Measurements from ENCODE around the gene CDC42EP5.
"Not testable (repeated sequence)": the region's sequence is repeated elsewhere in the genome, so short reads cannot be mapped to it uniquely, and the experiment has no call there.

The CDC42EP5 gene

GRCh38 chr19:54480051-54480450, 7.0 kb upstream of the CDC42EP5 start:
- Histone ChIP-seq H3K4me3 (ENCODE audit: low read length) (no peak overlapping the region), H3K27me3 (ENCODE audit: insufficient read depth, low read length) (peaks cover 2% of the 10 kb centered on the region), H3K9me3 (ENCODE audit: low read length) (no peaks in the 10 kb centered on the region), H2AFZ (ENCODE audit: low read depth, low read length) (no peak overlapping the region), H3K36me3 (ENCODE audit: insufficient read depth, low read length) (no peaks in the 10 kb centered on the region), H3K4me1 (ENCODE audit: insufficient read depth, low read length) (no peaks in the 10 kb centered on the region)

- H3K36me3 ChIP-seq (ENCODE audit: insufficient read depth, low read length), result no peaks in the 10 kb centered on the region
- peaks cover 2% of the 10 kb centered on the region for H3K27me3 ChIP-seq (ENCODE audit: insufficient read depth, low read length)
- no peaks in the 10 kb centered on the region for H3K9me3 ChIP-seq (ENCODE audit: low read length)
- no peak overlapping the region for H3K4me3 ChIP-seq (ENCODE audit: low read length)
- no peak overlapping the region for H2AFZ ChIP-seq (ENCODE audit: low read depth, low read length)
- H3K4me1 ChIP-seq (ENCODE audit: insufficient read depth, low read length), result peaks cover 1% of the 10 kb centered on the region
Measured at GRCh38 chr19:54478677-54479266, 5.7 kb upstream of the CDC42EP5 start.

DNA sequence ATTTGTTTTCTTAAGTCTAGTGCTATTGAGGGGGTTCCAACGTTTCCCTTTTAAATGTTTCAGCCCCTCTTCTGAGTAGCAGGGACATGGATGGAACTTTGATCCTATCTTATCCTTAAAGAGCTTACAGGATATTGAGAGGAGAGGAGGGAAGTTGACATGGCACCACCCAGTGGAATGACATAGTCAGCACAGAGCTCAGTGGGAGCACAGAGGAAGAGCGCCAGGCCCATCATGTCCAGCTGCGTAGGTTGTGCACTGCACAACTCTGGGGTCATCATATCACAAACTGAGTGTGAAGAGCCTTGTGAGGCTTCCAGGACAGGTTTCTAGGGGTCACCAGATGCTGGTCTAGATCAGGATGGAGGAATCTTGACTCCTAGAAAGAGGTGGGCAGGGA, 4.6 kb upstream of the CDC42EP5 start:
- H2AFZ ChIP-seq (ENCODE audit: low read depth, low read length), result no peak overlapping the region
- peaks cover 10% of the 10 kb centered on the region for H3K4me1 ChIP-seq (ENCODE audit: insufficient read depth, low read length)
- H3K9me3 ChIP-seq (ENCODE audit: low read length), result no peaks in the 10 kb centered on the region
- no peaks in the 10 kb centered on the region for H3K36me3 ChIP-seq (ENCODE audit: insufficient read depth, low read length)
- no peak overlapping the region for H3K4me3 ChIP-seq (ENCODE audit: low read length)
- peaks cover under 1% of the 10 kb centered on the region for H3K27me3 ChIP-seq (ENCODE audit: insufficient read depth, low read length)

DNA sequence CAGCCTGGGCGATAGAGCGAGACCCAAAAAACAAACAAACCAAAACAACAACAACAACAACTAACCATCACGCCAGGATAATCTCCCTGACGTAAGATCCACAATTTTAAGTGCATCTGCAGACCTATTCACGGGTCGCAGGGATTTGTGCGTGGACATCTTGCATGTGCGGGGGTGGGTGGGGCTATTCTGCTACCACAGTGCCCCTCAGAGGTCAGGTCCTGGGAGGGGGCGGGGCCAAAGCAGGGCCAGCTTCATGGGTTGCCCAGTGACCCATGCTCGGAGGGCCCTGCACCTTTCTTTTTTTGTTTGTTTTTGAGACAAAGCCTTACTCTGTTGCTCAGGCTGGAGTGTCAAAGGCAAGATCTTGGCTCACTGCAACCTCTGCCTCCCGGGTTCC, 2.6 kb upstream of the CDC42EP5 start:
- no peaks in the 10 kb centered on the region for H3K9me3 ChIP-seq (ENCODE audit: low read length)
- peaks cover 14% of the 10 kb centered on the region for H3K4me1 ChIP-seq (ENCODE audit: insufficient read depth, low read length)
- H3K4me3 ChIP-seq (ENCODE audit: low read length), result no peak overlapping the region
- H2AFZ ChIP-seq (ENCODE audit: low read depth, low read length), result no peak overlapping the region
- H3K36me3 ChIP-seq (ENCODE audit: insufficient read depth, low read length), result no peaks in the 10 kb centered on the region
- H3K27me3 ChIP-seq (ENCODE audit: insufficient read depth, low read length), result no peaks in the 10 kb centered on the region

DNA sequence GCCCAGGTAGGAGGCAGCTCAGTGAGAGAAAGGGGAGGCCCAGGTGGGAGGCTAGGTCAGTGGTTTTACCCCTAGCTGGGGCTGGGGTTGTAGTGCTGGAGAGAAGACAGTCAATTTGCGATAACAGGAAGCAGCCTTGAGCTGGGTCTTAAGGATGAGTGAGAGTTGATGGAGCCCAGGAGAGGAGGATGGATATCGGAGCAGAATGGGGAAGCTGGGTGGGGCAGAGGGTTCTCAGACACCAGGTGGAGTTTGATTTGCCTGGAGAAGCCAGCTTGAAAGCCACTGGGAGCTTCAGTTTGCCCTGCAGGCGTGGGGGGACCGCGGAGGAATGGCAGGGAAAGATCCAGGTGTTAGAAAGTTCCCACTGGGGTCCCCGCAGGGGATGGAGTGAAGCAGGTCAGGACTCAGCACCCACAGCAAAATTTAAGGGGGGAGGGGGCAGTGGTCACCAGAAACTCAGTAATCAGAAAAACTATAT, 836 bp upstream of the CDC42EP5 start:
- peaks cover 18% of the 10 kb centered on the region for H3K4me1 ChIP-seq (ENCODE audit: insufficient read depth, low read length)
- no peak overlapping the region for H3K4me3 ChIP-seq (ENCODE audit: low read length)
- H3K36me3 ChIP-seq (ENCODE audit: insufficient read depth, low read length), result no peaks in the 10 kb centered on the region
- no peak overlapping the region for H2AFZ ChIP-seq (ENCODE audit: low read depth, low read length)
- H3K27me3 ChIP-seq (ENCODE audit: insufficient read depth, low read length), result no peaks in the 10 kb centered on the region
- no peaks in the 10 kb centered on the region for H3K9me3 ChIP-seq (ENCODE audit: low read length)

DNA sequence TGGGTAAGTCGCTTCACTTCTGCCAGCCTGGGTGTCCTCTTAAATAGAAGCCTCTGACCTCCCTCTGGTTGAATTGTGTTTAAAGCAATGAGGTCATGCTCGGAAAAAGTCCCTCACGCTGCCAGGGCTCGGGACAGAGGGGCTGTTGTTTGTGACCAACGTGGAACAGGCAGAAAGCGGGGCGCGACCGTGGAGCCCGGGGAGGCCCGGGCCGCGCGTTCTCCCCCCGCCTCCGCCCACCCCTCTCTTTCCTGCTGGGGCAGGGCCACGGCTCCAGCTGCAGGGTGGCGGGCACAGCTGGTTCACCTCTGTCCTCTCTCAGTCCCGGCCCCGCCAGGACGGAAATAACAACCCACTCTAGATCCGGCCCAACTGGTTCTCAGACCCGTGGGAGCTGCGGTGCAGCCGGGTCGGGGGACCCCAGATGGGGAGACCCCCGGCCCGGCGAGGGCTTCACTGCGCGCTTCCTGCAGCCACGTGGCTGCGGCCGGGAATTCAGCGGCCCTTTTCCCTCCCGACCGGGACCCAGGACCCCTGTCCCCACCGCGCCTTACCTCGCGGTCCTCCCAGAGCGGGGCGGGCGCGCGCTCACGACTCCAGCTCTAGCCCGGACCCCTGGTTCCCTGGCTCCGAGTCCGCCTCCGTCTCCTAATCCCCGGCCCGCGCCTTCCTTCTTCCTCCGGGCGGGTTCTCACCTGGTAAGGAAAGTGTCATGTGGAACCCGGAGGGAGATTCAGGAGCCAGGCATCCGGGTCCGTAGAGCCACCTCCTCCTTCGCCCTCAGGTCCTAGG, 1.9 kb downstream of the CDC42EP5 start:
- Histone ChIP-seq H3K4me1 (ENCODE audit: insufficient read depth, low read length) (peaks cover 18% of the 10 kb centered on the region), H3K4me3 (ENCODE audit: low read length) (no peak overlapping the region), H3K9me3 (ENCODE audit: low read length) (no peaks in the 10 kb centered on the region), H3K36me3 (ENCODE audit: insufficient read depth, low read length) (no peaks in the 10 kb centered on the region), H3K27me3 (ENCODE audit: insufficient read depth, low read length) (no peaks in the 10 kb centered on the region), H2AFZ (ENCODE audit: low read depth, low read length) (no peak overlapping the region)

- peaks cover 18% of the 10 kb centered on the region for H3K4me1 ChIP-seq (ENCODE audit: insufficient read depth, low read length)
- H3K9me3 ChIP-seq (ENCODE audit: low read length), result no peaks in the 10 kb centered on the region
- H3K27me3 ChIP-seq (ENCODE audit: insufficient read depth, low read length), result no peaks in the 10 kb centered on the region
- H3K36me3 ChIP-seq (ENCODE audit: insufficient read depth, low read length), result no peaks in the 10 kb centered on the region
- H2AFZ ChIP-seq (ENCODE audit: low read depth, low read length), result no peak overlapping the region
- H3K4me3 ChIP-seq (ENCODE audit: low read length), result no peak overlapping the region
Measured at GRCh38 chr19:54470276-54470887, 2.7 kb downstream of the CDC42EP5 start.

DNA sequence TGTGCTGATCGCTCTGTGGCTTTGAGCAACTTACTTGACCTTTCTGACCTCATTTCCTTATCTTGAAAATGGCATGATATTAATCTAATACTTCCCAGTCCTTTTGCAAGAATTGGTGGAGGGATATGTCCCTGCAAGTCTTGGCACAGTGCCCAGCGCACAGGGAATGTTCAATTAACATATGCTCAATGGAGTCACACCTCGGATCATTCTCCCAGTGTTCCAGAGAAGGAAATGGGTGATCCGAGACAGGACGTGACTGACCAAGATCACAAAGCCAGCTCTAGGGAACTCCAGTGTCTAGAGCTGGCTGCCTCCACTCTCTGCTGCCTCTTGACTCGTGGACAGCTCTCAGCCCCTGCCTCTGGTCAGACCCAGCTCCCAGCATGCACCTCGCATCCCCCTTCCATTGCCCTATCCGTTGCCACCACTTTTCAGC, 3.6 kb downstream of the CDC42EP5 start:
- H3K4me3 ChIP-seq (ENCODE audit: low read length), result no peak overlapping the region
- no peak overlapping the region for H2AFZ ChIP-seq (ENCODE audit: low read depth, low read length)
- no peaks in the 10 kb centered on the region for H3K9me3 ChIP-seq (ENCODE audit: low read length)
- no peaks in the 10 kb centered on the region for H3K36me3 ChIP-seq (ENCODE audit: insufficient read depth, low read length)
- H3K27me3 ChIP-seq (ENCODE audit: insufficient read depth, low read length), result no peaks in the 10 kb centered on the region
- peaks cover 21% of the 10 kb centered on the region for H3K4me1 ChIP-seq (ENCODE audit: insufficient read depth, low read length)

DNA sequence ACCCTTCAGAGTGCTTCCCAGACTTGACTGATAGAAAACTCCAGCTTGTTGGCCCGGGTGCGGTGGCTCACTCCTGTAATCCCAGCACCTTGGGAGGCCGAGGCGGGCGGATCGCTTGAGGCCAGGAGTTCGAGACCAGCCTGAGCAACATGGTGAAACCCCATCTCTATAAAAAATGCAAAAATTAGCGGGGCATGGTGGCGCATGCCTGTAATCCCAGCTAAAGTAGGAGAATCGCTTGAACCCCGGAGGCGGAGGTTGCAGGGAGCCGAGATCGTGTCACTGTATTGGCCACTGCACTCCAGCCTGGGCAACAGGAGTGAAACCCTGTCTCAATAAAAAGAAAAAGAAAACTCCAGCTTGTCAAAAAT, 7.0 kb downstream of the CDC42EP5 start:
- H2AFZ ChIP-seq (ENCODE audit: low read depth, low read length); H3K4me3 ChIP-seq (ENCODE audit: low read length); H3K27me3 ChIP-seq (ENCODE audit: insufficient read depth, low read length); H3K9me3 ChIP-seq (ENCODE audit: low read length): not testable (repeated sequence)
- H3K4me1 ChIP-seq (ENCODE audit: insufficient read depth, low read length), result peaks cover 15% of the 10 kb centered on the region
- peaks cover 10% of the 10 kb centered on the region for H3K36me3 ChIP-seq (ENCODE audit: insufficient read depth, low read length)

- H3K27me3 ChIP-seq (ENCODE audit: insufficient read depth, low read length), result no peaks in the 10 kb centered on the region
- no peak overlapping the region for H2AFZ ChIP-seq (ENCODE audit: low read depth, low read length)
- no peaks in the 10 kb centered on the region for H3K9me3 ChIP-seq (ENCODE audit: low read length)
- no peak overlapping the region for H3K4me3 ChIP-seq (ENCODE audit: low read length)
- H3K36me3 ChIP-seq (ENCODE audit: insufficient read depth, low read length), result peaks cover 14% of the 10 kb centered on the region
- H3K4me1 ChIP-seq (ENCODE audit: insufficient read depth, low read length), result peaks cover 10% of the 10 kb centered on the region
Measured at GRCh38 chr19:54465426-54466109, 7.5 kb downstream of the CDC42EP5 start.

DNA sequence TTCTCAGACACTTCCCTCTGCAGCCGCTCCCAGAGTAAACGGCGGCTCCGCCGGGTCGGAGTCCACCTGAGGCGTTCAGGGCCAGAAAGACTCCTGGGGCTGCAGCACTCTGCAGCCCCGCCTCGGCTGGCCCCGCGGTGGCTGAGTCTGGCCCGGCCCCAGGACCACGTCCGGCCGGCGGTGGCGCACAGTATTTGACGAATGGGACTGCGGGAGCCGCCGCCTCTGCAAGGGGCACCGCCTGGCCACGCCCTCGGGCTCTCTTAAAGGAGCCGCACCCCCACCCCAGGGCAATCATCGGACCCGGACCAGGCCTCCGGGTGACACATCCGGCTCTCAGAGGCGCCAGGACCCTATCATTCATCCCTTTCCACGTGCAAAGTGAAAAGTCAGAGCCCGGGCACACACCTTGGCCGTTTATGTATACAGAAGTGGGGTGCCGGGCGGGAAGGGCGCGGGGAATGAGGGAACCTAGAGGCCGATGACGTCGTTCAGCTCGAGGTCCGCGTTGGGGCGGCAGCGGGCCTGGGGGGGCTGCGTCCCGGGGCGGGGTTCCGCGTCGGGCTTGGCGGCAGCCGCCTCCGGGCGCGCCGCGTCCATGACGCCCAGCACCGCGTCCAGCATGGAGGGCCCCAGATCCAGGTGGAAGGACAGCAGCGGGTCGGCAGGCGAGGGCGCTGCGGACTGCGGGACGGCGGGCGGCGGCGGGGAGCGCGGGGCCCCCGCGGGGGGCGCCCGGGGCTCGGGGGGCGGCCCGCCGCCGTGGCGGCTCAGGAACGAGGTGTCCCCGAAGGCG, 8.3 kb downstream of the CDC42EP5 start:
- Histone ChIP-seq H3K36me3 (ENCODE audit: insufficient read depth, low read length) (peaks cover 19% of the 10 kb centered on the region), H3K9me3 (ENCODE audit: low read length) (no peaks in the 10 kb centered on the region), H2AFZ (ENCODE audit: low read depth, low read length) (peak overlapping the region; percentile 73), H3K4me1 (ENCODE audit: insufficient read depth, low read length) (peaks cover 7% of the 10 kb centered on the region), H3K27me3 (ENCODE audit: insufficient read depth, low read length) (no peaks in the 10 kb centered on the region), H3K4me3 (ENCODE audit: low read length) (peak overlapping the region; percentile 65)

- no peaks in the 10 kb centered on the region for H3K27me3 ChIP-seq (ENCODE audit: insufficient read depth, low read length)
- H3K4me1 ChIP-seq (ENCODE audit: insufficient read depth, low read length), result peaks cover 7% of the 10 kb centered on the region
- H3K4me3 ChIP-seq (ENCODE audit: low read length), result peak overlapping the region; percentile 65
- H2AFZ ChIP-seq (ENCODE audit: low read depth, low read length), result peak overlapping the region; percentile 73
- no peaks in the 10 kb centered on the region for H3K9me3 ChIP-seq (ENCODE audit: low read length)
- peaks cover 26% of the 10 kb centered on the region for H3K36me3 ChIP-seq (ENCODE audit: insufficient read depth, low read length)
Measured at GRCh38 chr19:54464044-54464629, 9.0 kb downstream of the CDC42EP5 start.
